Urinary bladder (tissue), 4 donors: Measurements from ENCODE around the gene KLHL6. TPM values are rescaled to one million over a fixed set of nuclear protein-coding genes. Genes with fewer than 3 reads are reported as not detected.
"Not testable (repeated sequence)": the region's sequence is repeated elsewhere in the genome, so short reads cannot be mapped to it uniquely, and the experiment has no call there.

Source experiments
- DNase-seq: peaks from one replicate; pipeline ENCODE4 v3.0.0-alpha.2; 2015; ENCODE audit errors: extremely low spot score
- H3K27ac ChIP-seq: one replicate; pipeline ENCODE4 v1.5.1; 2013; ENCODE audit warnings: low read depth, mild to moderate bottlenecking, moderate library complexity
- H3K36me3 ChIP-seq: one replicate; pipeline ENCODE4 v1.6.1; 2013; ENCODE audit warnings: mild to moderate bottlenecking, moderate library complexity; ENCODE audit not compliant: insufficient read depth
- H3K4me1 ChIP-seq: one replicate; pipeline ENCODE4 v1.6.1; 2013; ENCODE audit warnings: mild to moderate bottlenecking, moderate library complexity; ENCODE audit not compliant: insufficient read depth
- H3K4me3 ChIP-seq: one replicate; pipeline ENCODE4 v1.5.1; 2013; ENCODE audit warnings: low read depth, low read length
- WGBS: extraction: QIAGEN DNeasy Blood & Tissue Kit; methylation state at CpG from one replicate; pipeline ENCODE4 v1.1.7; 2013; 5-methylcytosine and 5-hydroxymethylcytosine counted together
- polyA plus RNA-seq: library from polyadenylated mRNA; stranded (reverse); fragments of 200-250 nt; gene quantifications from one replicate; pipeline ENCODE4 v1.2.3, GENCODE V29; 2013
- small RNA-seq: library from RNA; depleted of rRNA; stranded (forward); fragments of <200 nt; gene quantifications from one replicate; pipeline ENCODE3, GENCODE V24; 2014
- total RNA-seq: library from RNA; depleted of rRNA; stranded (reverse); fragments of >200 nt; gene quantifications from one replicate; pipeline ENCODE4 v1.2.3, GENCODE V29; 2014
- donor health status: healthy with polysubstance abuse.
- donor health status: healthy.

The KLHL6 gene
- total and polyA plus RNA-seq, 2 donors, result 0.76 to 1.7 TPM

GRCh38 chr3:183442994-183443393, 112.5 kb downstream of the KLHL6 start:
- Histone ChIP-seq H3K27ac (no peak overlapping the region), H3K36me3 (no peaks in the 10 kb centered on the region), H3K4me1 (no peaks in the 10 kb centered on the region), H3K4me3 (no peak overlapping the region)
- DNase-seq, result no peak
- 85% methylated on average over 1 of the region's 1 CpG for WGBS

- DNase-seq, H3K36me3 ChIP-seq, H3K27ac ChIP-seq, H3K4me3 ChIP-seq, H3K4me1 ChIP-seq: not testable (repeated sequence)
- 87% methylated on average over 3 of the region's 3 CpGs for WGBS
These were observed 115.0 kb downstream of the KLHL6 start for GRCh38 chr3:183440521-183440920.

- DNase-seq, result no peak
- no peak overlapping the region for H3K27ac ChIP-seq
- H3K36me3 ChIP-seq, result no peaks in the 10 kb centered on the region
- no peaks in the 10 kb centered on the region for H3K4me1 ChIP-seq
- no peak overlapping the region for H3K4me3 ChIP-seq
- WGBS, result 85% methylated on average over 3 of the region's 3 CpGs
These were observed 116.0 kb downstream of the KLHL6 start for GRCh38 chr3:183439515-183439914.

- no peak overlapping the region for H3K4me3 ChIP-seq
- H3K27ac ChIP-seq, result no peak overlapping the region
- no peaks in the 10 kb centered on the region for H3K36me3 ChIP-seq
- H3K4me1 ChIP-seq, result no peaks in the 10 kb centered on the region
- DNase-seq, result no peak
- WGBS, result 85% methylated on average over 1 of the region's 1 CpG
These were observed 116.8 kb downstream of the KLHL6 start for GRCh38 chr3:183438735-183439134.

GRCh38 chr3:183437666-183438564, 117.6 kb downstream of the KLHL6 start:
- 86% methylated on average over 6 of the region's 6 CpGs for WGBS
- no peak overlapping the region for H3K27ac ChIP-seq
- H3K4me1 ChIP-seq, result no peaks in the 10 kb centered on the region
- DNase-seq, result no peak
- no peak overlapping the region for H3K4me3 ChIP-seq
- H3K36me3 ChIP-seq, result no peaks in the 10 kb centered on the region

Small RNAs within 50 kb of the gene (small RNA-seq; reads per million reads assigned to genes)
- gene RF00092 (not detected), gene RF00394 (not detected), gene RF01241 (not detected), gene SNORA63D (3.8 reads per million, percentile 91 among the genes with 10 or more reads in this experiment)

Other genes starting within 250 kb of the KLHL6 start
- 3.6 TPM for gene MCF2L2, start 127.1 kb downstream of the KLHL6 start, total RNA-seq
- gene MCF2L2, start 127.1 kb downstream of the KLHL6 start, polyA plus RNA-seq, result 0.44 TPM
- 111 TPM for gene KLHL24, start 79.9 kb upstream of the KLHL6 start, total RNA-seq
- 16.2 TPM for gene KLHL24, start 79.9 kb upstream of the KLHL6 start, polyA plus RNA-seq
- 41.1 TPM for gene YEATS2, start 142.1 kb upstream of the KLHL6 start, total RNA-seq
- gene YEATS2, start 142.1 kb upstream of the KLHL6 start, polyA plus RNA-seq, result 13.4 TPM